Keratinocyte (primary cell): ENCODE measurements around the gene TNFRSF14. TPM values are rescaled to one million over a fixed set of nuclear protein-coding genes. Genes with fewer than 3 reads are reported as not detected.

Experiments used
- DNase-seq: peaks from one replicate; pipeline ENCODE4 v3.0.0-alpha.2; 2011; ENCODE audit warnings: low read depth, missing footprints, low spot score
- FAIRE-seq: peaks from 2 replicates; lab custom pipeline; 2011; peaks lifted over from hg19 to GRCh38; lab: Jason Lieb, UNC
- H2AFZ ChIP-seq: 2 replicates; pipeline ENCODE4 v1.6.0; 2012; ENCODE audit warnings: low read length, control low read depth, inconsistent platforms; ENCODE audit not compliant: control insufficient read depth
- H3K27ac ChIP-seq: 2 replicates; pipeline ENCODE4 v1.5.1; 2011; ENCODE audit warnings: low read length; ENCODE audit not compliant: control insufficient read depth, insufficient read depth
- H3K27me3 ChIP-seq: 3 replicates; pipeline ENCODE4 v1.6.0; 2011; ENCODE audit warnings: low read length; ENCODE audit not compliant: control insufficient read depth, insufficient read depth; ENCODE audit errors: extremely low read depth
- H3K36me3 ChIP-seq, 2 experiments: 2 replicates in 1 of 2; 3 replicates in 1 of 2; pipeline ENCODE4 v1.5.1; 2011; ENCODE audit warnings: low read length in 2 of 2, mild to moderate bottlenecking in 1 of 2; ENCODE audit not compliant: control insufficient read depth in 2 of 2, insufficient read depth in 2 of 2; ENCODE audit errors: extremely low read depth in 1 of 2
- H3K4me1 ChIP-seq: 3 replicates; pipeline ENCODE4 v1.5.1; 2011; ENCODE audit warnings: low read length; ENCODE audit not compliant: control insufficient read depth, insufficient read depth; ENCODE audit errors: extremely low read depth
- H3K4me2 ChIP-seq: 3 replicates; pipeline ENCODE4 v1.6.0; 2011; ENCODE audit warnings: low read depth, low read length; ENCODE audit not compliant: control insufficient read depth, insufficient read depth; ENCODE audit errors: extremely low read depth
- H3K4me3 ChIP-seq, 3 experiments: fragments of 200-600 bp in 1 of 3; sonication (generic) in 1 of 3; 2 replicates in 2 of 3; 3 replicates in 1 of 3; pipeline ENCODE4 v1.5.1; 2011 to 2016; ENCODE audit warnings: low read length in 3 of 3, mild to moderate bottlenecking in 3 of 3, control low read depth in 2 of 3, inconsistent platforms in 1 of 3, low read depth in 1 of 3, mixed read lengths in 1 of 3, mixed run types in 1 of 3, moderate library complexity in 1 of 3; ENCODE audit not compliant: control insufficient read depth in 2 of 3, insufficient read depth in 2 of 3; ENCODE audit errors: extremely low read depth in 1 of 3
- H3K79me2 ChIP-seq: 2 replicates; pipeline ENCODE4 v1.6.0; 2012; ENCODE audit warnings: low read length; ENCODE audit not compliant: control insufficient read depth, insufficient read depth
- H3K9ac ChIP-seq: 3 replicates; pipeline ENCODE4 v1.6.0; 2011; ENCODE audit warnings: low read length; ENCODE audit not compliant: control insufficient read depth, insufficient read depth; ENCODE audit errors: extremely low read depth
- H3K9me1 ChIP-seq: 3 replicates; pipeline ENCODE4 v1.6.0; 2011; ENCODE audit warnings: low read length; ENCODE audit not compliant: control insufficient read depth, insufficient read depth; ENCODE audit errors: extremely low read depth
- H3K9me3 ChIP-seq: 2 replicates; pipeline ENCODE4 v1.5.1; 2012; ENCODE audit warnings: low read depth, low read length; ENCODE audit not compliant: control insufficient read depth
- H4K20me1 ChIP-seq: 3 replicates; pipeline ENCODE4 v1.6.0; 2011; ENCODE audit warnings: low read length; ENCODE audit not compliant: control insufficient read depth, insufficient read depth; ENCODE audit errors: extremely low read depth
- EZH2 ChIP-seq: IDR thresholded peaks from one replicate; pipeline ENCODE4 v1.6.1; 2012; ENCODE audit warnings: inconsistent platforms, mild to moderate bottlenecking, low read length, moderate library complexity
- dilution Hi-C: fragments of 300-500 bp; cut with MboI; formaldehyde crosslinking; loops from one replicate; pipeline ENCODE4 v1.7.0; 2020; ENCODE audit warnings: low sequenced_read_pairs; ENCODE audit not compliant: extremely low pct_ligation_motif_present
- polyA plus RNA-seq, 5 experiments: library from polyadenylated mRNA; depleted of rRNA in 3 of 5; stranded (reverse) in 3 of 5; stranded (forward) in 1 of 5; unstranded in 1 of 5; fragments of >200 nt; gene quantifications; 1 replicate in 1 of 5; 2 replicates in 3 of 5; 3 replicates in 1 of 5; pipeline versions ENCODE4 v1.2.1 to v1.2.3, GENCODE V29; 2011 to 2012; ENCODE audit warnings: missing spikeins in 2 of 5, low read depth in 1 of 5, low replicate concordance in 1 of 5
- TF ChIP-seq, protein P1 (sequence below), 3 experiments: IDR thresholded peaks in 1 of 3; conservative IDR thresholded peaks in 1 of 3; optimal IDR thresholded peaks in 1 of 3; 2 replicates in 2 of 3; 3 replicates in 1 of 3; pipeline versions ENCODE3 to v1.5.1; 2011; ENCODE audit warnings: low read length in 3 of 3, mild to moderate bottlenecking in 3 of 3, moderate library complexity in 2 of 3, control low read depth in 1 of 3, inconsistent platforms in 1 of 3; ENCODE audit not compliant: insufficient read depth in 2 of 3; ENCODE audit errors: extremely low read depth in 1 of 3

The TNFRSF14 gene
- polyA plus RNA-seq, 1 donor (not counting 4 experiments of a cell fraction or from before 2014, with no cell fraction given) = 5.2 TPM

DNA sequence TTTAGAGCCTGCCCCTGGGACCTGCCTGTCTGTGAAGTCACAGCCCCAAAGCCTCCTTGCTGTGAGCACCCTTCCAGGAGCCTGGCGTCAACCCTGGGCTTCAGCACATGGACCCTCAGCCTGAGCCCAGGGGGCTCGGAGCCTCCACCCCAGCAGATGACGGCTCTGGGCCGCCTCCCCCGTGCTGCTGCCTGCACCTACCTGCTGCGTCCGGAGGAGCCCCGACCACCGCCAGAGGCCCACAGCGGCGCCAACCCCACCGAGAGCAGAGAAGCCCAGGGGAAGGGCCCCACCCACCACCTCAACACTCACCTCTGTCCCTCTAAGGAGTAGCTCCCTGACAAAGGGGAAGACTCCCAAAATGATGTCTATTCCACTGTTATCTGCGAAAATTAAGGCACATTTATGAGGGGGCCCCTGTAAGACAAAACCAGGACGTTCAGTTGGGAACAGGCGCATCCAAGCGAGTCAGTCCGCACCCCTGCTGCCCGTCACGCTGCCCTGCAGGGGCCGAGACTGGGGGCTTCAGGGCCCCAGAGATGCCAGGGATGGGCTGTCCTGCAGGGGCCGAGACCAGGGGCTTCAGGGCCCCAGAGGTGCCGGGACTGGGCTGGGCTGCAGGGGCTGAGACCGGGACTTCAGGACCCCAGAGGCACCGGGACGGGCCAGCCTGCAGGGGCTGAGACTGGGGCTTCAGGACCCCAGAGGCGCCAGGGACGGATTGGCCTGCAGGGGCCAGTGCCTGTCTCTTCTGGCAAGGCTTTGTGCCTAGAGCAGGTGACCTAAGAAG lies 45.6 kb upstream of the TNFRSF14 start:
- dilution Hi-C loops = no loop called here
- DNase-seq = no peak
- H3K4me2 ChIP-seq = no peak overlapping the region
- no peaks in the 10 kb centered on the region for H3K9me3 ChIP-seq
- H3K27ac ChIP-seq = no peak overlapping the region
- H3K79me2 ChIP-seq = no peaks in the 10 kb centered on the region
- TF ChIP-seq, protein P1, sequence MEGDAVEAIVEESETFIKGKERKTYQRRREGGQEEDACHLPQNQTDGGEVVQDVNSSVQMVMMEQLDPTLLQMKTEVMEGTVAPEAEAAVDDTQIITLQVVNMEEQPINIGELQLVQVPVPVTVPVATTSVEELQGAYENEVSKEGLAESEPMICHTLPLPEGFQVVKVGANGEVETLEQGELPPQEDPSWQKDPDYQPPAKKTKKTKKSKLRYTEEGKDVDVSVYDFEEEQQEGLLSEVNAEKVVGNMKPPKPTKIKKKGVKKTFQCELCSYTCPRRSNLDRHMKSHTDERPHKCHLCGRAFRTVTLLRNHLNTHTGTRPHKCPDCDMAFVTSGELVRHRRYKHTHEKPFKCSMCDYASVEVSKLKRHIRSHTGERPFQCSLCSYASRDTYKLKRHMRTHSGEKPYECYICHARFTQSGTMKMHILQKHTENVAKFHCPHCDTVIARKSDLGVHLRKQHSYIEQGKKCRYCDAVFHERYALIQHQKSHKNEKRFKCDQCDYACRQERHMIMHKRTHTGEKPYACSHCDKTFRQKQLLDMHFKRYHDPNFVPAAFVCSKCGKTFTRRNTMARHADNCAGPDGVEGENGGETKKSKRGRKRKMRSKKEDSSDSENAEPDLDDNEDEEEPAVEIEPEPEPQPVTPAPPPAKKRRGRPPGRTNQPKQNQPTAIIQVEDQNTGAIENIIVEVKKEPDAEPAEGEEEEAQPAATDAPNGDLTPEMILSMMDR (optimal IDR thresholded peaks at IDR 0.05 in 1 of 3, IDR thresholded peaks at IDR 0.05 in 1 of 3, conservative IDR thresholded peaks at IDR 0.05 in 1 of 3; ENCODE audit: extremely low read depth in 1 of 3, insufficient read depth in 2 of 3, low read length in 3 of 3) = no peak
- no peak for TF ChIP-seq EZH2
- no peaks in the 10 kb centered on the region for H3K27me3 ChIP-seq
- H3K9me1 ChIP-seq = no peaks in the 10 kb centered on the region
- no peaks in the 10 kb centered on the region for H3K4me1 ChIP-seq
- no peak for FAIRE-seq
- no peak overlapping the region for H3K4me3 ChIP-seq
- H3K36me3 ChIP-seq = peaks cover 18 to 24% of the 10 kb centered on the region in 2 experiments
- H3K9ac ChIP-seq = no peak overlapping the region
- no peak overlapping the region for H2AFZ ChIP-seq
- H4K20me1 ChIP-seq = peaks cover 4% of the 10 kb centered on the region

DNA sequence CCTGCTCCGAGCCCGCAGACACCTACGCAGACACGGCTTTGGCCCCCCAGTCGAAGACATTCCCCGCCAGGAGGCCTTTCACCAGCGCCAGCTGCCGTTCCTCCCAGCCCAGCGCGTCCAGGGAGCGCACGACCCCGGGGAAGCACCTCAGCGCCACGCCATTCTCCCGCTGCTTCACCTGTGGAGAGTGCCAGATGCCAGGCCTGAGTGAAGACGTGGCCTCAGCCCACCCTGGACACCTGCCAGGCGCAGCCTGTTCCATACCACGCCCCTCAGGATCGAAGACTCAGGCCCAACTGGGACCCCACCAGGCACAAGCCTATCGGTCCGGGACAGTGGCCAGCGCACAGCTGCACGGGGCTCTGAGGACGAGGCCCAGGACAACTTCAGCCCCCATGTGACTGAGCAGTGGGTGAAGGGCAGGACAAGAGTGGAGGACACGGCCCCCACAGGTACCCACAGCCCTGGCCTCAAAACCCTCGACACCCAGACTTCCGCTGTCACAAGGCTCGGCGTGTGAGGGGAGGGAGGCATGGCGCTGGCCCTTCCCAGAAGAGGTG lies 43.2 kb upstream of the TNFRSF14 start:
- Histone ChIP-seq H3K4me1 (no peaks in the 10 kb centered on the region), H3K27ac (no peak overlapping the region), H4K20me1 (peaks cover 4% of the 10 kb centered on the region), H3K4me2 (no peak overlapping the region), H3K9me1 (no peaks in the 10 kb centered on the region), H3K27me3 (no peaks in the 10 kb centered on the region), H3K79me2 (no peaks in the 10 kb centered on the region), H3K9ac (no peak overlapping the region), H3K9me3 (no peaks in the 10 kb centered on the region), H3K36me3 (peaks cover 30 to 35% of the 10 kb centered on the region in 2 experiments), H3K4me3 (no peak overlapping the region), H2AFZ (no peak overlapping the region)
- FAIRE-seq (no peak), DNase-seq (no peak)
- dilution Hi-C loops = no loop called here
- TF ChIP-seq EZH2 = no peak
- TF ChIP-seq, protein P1 (optimal IDR thresholded peaks at IDR 0.05 in 1 of 3, IDR thresholded peaks at IDR 0.05 in 1 of 3, conservative IDR thresholded peaks at IDR 0.05 in 1 of 3; ENCODE audit: extremely low read depth in 1 of 3, insufficient read depth in 2 of 3, low read length in 3 of 3) = no peak
